ENCODE results near the gene ARHGAP23.

DNA sequence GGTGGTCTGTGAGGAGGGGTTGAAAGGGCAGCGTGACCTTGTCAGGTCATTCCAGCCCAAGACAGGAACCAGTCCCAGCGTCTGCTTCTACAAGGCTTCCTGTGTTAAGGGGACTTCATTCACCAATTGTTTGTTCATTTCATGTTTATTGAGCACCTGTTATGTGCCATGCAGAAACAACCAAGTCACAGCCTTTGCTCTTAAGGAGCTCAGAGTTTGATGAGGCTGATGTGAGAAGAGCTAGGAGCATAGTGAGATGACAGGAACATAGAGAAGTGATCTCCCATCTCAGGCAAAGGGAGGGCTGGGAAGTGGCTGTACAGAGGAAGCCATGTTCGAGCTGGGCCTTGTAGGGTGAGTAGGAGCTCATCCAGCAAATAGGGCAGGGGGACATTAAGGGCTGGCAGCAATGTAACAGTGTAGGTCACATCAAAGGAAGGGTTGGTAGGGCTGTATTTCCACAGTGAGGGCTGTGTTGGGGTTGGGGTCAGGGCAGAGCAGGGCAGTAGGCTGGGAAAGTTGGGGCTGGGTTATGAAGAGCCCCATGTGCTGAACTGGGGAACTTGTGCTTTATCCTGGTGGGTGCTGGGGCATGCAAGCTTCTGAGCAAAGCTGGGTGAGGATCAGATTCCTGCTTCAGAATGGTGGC, 79.8 kb downstream of the ARHGAP23 start:
- TF ChIP-seq, protein P1, sequence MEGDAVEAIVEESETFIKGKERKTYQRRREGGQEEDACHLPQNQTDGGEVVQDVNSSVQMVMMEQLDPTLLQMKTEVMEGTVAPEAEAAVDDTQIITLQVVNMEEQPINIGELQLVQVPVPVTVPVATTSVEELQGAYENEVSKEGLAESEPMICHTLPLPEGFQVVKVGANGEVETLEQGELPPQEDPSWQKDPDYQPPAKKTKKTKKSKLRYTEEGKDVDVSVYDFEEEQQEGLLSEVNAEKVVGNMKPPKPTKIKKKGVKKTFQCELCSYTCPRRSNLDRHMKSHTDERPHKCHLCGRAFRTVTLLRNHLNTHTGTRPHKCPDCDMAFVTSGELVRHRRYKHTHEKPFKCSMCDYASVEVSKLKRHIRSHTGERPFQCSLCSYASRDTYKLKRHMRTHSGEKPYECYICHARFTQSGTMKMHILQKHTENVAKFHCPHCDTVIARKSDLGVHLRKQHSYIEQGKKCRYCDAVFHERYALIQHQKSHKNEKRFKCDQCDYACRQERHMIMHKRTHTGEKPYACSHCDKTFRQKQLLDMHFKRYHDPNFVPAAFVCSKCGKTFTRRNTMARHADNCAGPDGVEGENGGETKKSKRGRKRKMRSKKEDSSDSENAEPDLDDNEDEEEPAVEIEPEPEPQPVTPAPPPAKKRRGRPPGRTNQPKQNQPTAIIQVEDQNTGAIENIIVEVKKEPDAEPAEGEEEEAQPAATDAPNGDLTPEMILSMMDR (optimal IDR thresholded peaks at IDR 0.05 in 1 of 3, IDR thresholded peaks at IDR 0.05 in 1 of 3, conservative IDR thresholded peaks at IDR 0.05 in 1 of 3; ENCODE audit: extremely low read depth in 1 of 3, insufficient read depth in 2 of 3, low read length in 3 of 3) = no peak
- TF ChIP-seq EZH2 (IDR thresholded peaks at IDR 0.05; ENCODE audit: low read length) = no peak

Data from keratinocyte (primary cell).